ENCODE measurements around the gene KIAA1671.

KIAA1671 gene

DNA sequence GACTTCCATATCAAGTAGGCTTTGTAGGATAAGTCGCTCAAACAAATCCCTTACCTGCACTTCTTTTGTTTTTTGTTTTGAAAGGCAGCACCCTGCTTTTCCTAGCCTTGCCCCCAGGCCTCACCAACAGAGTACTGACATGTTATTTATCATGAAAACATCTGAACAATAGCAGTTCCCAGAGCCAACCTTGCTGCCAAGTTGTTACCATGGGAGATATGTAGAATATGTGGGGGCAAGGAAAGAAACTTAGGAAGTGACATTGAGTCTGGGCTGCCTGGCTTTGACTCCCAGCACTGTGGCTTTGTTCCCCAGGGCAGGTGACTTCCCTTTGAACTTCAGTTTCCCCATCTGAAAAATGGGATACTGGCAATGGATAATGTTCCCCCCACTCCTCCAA lies 193.8 kb downstream of the KIAA1671 start:
- DNase-seq (ENCODE audit: low read depth), result no peak

DNA sequence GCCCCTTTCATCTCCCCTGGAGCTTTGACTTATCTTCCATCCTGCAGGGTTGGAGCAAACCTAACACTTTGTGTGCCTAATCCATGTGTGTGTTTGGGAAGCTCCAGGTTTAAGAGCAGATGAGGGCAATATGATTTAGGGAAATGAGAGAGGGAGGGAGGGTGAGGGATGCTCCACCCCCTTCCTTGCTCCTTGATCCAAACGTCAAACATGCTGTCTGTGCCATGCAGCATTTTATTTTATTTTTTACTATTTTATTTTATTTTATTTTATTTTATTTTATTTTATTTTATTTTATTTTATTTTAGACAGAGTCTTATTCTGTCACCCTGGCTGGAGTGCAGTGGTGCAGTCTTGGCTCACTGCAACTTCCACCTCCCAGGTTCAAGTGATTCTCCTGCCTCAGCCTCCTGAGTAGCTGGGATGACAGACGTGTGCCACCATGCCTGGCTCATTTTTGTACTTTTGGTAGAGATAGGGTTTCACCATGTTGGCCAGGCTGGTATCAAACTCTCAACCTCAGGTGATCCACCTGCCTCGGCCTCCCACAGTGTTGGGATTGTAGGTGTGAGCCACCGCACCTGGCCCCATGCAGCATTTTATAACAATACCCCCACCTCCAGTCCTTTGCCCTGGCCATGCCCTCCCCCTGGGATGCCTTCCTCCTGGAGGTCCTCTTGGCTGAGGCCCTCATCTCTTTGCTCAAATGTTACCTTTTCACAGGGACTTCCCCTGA lies 194.6 kb downstream of the KIAA1671 start:
- DNase-seq (ENCODE audit: low read depth), result no peak

DNA sequence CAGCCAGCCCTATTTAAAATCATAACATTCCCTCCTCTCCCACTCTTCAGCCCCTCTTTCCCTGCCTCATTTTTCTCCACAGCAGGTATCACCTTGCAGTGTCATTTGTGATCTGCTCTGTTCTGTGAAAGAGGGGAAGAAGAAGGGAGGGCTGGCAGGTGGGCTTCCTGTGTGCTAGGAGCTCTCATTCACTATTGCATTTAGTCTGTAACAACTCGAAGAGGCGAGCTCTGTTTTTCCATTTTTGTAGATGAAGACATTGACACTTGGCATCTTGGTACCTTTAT lies 195.1 kb downstream of the KIAA1671 start:
- no peak for DNase-seq (ENCODE audit: low read depth)

DNA sequence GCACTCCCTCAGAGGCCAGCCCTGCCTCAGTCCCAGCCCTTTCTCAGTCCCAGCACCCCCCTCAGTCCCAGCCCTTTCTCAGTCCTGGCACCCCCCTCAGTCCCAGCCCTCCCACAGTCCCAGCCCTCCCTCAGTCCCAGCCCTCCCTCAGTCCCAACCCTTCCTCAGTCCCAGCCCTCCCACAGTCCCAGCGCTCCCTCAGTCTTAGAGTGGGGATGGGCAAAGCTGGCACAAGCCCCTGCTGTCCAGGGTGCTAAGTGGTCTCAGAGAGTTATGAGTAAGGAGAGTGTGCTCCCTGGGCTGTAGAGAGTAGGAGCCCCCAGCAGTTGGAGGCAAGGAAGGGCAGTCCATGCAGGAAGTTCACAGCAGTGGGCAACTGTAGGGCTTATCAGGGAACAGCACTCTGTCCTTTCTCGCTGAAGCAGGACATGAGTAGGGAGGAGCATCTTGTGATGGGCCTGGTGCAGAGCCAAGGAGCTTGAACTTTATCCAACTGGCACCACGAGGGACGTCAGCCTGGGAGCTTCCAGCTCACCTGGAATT lies 195.7 kb downstream of the KIAA1671 start:
- no peak for DNase-seq (ENCODE audit: low read depth)

DNA sequence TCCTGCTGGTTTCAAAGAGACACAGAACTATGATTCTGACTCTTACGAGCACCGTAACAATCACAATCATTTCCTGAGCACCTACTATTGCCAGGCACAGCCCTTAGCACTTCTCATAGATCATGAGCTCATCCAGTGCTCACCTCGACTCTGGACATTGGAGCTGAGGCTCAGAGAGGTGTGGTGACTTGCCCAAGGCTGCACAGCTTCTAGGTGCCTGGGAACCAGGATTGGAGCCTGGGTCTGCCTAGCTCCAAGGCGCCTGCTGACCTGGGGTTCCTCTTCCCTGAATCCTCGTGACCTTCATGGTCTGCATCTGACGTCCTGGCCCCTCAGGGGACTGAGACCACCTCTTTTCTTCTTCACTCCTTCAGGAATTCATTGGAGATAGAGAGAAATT lies 196.5 kb downstream of the KIAA1671 start:
- DNase-seq (ENCODE audit: low read depth), result no peak

DNA sequence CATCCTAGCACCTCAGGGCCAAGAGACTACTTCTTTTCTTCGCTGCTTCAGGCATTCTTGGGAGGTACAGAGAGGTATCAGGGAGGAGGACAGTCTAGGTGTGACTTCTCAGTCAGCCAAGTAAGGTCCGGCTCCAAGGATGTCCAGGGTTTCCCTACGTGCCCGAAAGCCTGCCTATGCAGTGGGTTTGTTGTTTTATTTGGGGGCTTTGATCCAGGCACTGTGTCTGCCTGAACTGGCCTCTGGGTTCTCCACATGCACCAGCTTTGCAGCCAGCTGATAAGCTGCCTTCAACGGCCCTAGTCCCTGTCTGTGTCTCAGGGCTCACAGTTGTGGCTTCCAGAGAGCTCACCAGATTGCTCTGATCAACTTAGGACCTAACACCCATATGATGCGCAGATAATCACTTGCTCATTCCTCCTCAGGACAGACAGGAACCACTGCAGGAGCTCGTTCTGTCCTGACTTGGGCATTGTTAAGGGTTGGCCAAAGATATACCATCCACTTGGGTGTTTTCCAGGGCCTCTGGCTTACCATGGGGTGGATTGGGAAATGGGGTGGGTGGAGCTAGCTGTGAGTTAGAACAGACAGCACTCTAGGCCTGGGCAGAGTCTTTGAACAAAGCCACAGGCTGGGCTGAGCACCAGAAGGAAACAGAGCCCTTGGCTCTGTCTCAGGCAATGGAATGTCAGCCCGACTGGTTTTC lies 201.6 kb downstream of the KIAA1671 start:
- no peak for DNase-seq (ENCODE audit: low read depth)

DNA sequence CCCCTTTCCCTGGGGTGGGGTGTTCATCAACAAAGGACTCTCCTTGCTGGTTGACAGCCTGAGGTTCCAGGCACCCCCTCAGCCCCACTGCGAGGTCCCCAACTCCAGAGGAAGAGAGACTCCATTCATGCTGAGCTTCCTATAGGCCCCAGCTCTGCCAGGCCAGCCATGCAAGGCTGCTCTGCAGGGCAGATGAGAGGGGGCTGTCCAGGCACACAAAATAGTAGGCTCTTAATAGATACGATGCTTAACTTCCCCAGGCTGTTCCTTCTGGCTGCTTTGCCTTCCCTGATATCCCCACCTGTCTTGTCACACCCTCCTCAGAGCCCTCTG lies 202.1 kb downstream of the KIAA1671 start:
- no peak for DNase-seq (ENCODE audit: low read depth)

DNA sequence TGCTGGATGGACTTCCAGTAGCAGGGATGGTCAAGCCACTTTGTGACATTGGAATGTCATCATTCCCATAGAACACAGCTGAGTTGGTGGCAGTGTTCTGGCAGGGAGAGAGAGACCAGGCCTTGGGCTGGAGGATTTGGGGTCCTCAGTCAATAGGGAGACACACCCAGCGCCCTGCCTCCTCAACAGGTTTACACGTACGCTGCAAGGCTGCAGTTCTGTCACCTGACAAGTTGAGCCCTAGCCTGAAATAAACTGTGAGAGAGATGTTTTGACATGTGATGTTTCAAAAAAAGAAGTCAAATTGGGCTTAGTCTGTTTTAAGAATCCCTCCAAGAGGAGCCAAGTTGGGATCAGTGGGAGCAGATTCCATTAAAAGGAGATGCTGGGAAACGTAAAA lies 204.2 kb downstream of the KIAA1671 start:
- DNase-seq (ENCODE audit: low read depth), result no peak

DNA sequence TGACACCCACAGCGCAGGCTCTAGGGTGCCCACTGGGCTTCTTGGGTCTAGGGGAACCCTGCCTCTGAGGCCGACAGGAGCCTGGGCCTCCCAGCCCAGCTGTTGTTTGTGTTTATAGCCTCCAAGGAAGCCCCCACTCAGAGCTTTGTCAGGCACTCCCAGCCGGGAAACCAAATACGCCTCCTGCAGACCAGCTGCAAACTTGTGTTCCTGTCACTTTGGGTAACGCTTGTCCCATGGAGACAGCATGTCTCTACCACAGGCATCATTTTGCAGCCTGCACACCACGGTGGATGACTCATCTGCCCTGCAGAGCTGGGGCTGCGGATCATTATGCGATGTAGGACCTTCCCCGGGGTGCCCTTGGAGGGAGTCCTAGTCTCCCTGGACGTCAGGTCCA lies 206.5 kb downstream of the KIAA1671 start:
- no peak for DNase-seq (ENCODE audit: low read depth)

DNA sequence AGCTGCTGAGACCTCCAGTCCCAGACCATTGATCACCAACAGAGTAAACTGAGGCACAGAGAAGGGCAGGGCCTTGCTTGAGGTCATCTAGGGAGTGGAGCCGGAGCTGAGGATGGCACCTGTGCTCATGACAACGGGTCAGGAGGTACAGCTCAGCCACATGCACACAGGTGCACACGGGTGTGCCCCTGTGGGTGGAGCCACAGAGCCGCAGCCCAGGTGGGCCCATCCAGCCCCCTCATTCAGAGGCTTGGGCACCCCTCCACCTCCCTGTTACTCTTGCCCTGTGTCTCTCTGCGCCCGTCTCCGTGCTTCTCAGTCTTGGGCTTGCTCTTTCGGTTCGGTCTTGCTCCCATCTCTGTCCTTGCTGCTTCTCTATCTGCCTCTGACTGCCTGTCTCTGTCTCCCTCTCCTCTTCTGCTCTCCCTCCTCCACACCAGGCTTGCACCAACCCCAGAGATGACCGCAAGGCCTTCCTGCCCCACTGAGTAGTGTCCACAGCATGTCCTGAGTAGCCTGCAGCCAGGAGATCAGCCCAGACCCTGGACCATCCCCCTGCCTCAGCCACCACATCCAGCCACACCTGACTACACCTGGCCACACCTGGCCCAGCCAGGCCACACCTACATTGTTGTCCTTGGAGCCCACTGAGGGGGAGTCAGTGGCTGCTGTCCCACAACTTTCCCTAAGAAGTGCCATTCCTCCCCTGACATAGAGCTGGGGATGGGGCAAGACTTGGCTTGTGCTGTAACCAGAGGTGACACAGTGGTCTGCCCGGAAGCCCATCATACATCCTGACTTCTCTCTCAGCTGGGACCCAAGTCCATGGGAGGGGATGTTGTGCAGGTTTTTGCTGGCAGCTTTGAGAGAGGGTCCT lies 207.8 kb downstream of the KIAA1671 start:
- no peak for DNase-seq (ENCODE audit: low read depth)

DNA sequence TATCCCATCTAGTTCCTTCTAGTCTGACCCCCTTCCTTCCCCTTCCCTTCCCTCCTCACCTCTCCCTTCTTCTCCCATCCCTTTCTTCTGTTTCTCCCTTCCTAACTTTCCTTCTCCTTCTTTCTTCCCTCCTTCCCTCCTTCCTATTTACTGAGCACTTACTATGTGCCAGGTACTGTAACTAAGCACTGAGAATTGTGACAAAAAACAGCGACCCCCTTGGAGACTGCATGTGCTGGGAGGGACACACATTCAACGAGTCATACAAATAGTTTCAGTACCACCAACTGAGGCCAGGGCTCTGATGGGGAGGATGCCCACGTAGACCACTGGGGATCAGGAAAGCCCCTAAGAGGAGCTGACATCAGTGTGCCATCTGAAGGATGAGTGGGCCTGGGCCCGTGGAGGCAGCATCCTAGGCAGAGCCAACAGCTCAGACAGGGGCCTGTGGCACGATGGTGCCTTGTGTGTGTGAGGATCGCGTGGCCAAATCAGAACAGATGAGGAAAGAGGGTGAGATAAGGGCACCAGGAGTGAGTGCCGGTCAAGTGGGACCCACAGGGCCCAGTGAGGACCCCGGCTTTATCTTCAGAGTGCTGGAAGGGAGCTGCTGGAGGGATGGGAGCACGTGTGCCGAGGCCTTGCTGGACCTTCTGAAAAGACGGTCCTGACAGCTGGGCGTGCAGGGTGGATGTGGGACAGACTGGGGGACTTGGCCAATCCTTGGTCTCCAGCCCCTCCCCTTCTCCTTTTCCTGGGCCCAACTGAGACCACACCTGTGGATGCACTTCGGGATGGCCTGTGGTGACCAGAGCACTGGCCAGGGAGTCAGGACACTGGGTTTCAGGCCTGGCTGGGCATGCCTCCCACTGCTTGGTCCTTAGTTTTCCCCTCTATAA lies 208.8 kb downstream of the KIAA1671 start:
- no peak for DNase-seq (ENCODE audit: low read depth)

DNA sequence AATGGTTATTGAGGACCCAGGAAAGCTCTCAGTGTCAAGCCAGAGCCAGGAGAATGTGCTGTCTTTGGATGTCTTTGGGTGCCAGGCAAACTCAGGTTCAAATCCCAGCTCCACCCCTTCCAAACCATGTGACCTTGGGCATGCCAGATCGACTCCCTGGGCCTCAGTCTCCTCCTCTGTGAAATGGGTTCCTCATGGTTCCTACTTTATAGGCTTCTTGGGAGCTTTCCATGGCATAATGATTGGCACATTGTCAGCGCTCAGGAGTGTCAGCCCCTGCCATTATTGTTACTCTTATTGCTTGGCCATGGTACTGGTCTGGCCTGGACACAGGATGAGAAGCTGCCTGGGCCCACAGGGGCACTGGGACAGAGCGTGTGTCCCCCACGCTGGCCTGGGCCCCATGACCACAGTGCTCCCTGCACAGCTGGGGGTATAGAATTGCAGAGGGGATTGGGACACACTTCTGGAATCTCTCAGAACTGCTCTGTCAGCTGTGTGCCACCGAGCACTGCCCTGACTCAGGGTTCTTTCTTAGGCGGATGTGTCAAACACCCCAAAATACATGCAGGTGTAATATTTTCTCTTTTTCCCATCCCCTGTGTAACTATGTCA lies 209.5 kb downstream of the KIAA1671 start:
- DNase-seq (ENCODE audit: low read depth), result no peak

DNA sequence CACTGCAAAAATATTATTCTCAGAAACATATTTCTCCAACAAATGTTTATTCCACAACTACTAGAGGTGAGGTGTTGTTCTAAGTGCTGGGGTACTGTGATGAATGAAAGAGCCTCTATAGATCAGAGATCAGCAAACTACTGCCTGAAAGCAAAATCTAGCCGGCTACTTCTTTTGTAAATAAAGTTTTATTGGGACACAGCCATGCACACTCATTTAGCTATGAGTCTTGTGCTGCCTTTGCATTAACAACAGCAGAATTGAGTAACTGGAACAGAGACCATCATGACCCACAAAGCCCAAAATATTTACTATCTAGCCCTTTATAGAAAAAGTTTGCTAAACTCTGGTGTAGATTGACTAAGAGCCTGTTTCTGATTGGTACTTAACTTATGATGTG lies 210.0 kb downstream of the KIAA1671 start:
- no peak for DNase-seq (ENCODE audit: low read depth)

DNA sequence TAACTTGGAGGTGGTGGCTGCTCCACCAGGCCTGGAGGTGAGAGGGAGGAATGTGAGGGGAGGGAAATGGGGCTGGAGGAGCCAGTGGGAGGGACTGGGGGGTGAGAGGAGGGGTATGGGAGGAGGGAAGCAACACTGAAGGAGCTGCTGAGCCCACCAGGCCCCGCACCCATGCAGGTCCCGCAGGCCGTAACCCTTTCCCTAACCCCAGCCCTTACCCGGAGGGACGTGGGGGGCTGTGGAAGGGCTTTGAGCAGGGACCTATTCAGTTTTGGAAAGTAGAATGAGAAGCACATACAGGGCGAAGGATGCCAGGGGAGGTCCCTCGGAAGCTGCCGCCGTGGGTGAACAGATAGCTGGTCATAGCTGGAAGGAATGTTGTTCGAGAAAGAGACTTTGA lies 213.3 kb downstream of the KIAA1671 start:
- no peak for DNase-seq (ENCODE audit: low read depth)

DNA sequence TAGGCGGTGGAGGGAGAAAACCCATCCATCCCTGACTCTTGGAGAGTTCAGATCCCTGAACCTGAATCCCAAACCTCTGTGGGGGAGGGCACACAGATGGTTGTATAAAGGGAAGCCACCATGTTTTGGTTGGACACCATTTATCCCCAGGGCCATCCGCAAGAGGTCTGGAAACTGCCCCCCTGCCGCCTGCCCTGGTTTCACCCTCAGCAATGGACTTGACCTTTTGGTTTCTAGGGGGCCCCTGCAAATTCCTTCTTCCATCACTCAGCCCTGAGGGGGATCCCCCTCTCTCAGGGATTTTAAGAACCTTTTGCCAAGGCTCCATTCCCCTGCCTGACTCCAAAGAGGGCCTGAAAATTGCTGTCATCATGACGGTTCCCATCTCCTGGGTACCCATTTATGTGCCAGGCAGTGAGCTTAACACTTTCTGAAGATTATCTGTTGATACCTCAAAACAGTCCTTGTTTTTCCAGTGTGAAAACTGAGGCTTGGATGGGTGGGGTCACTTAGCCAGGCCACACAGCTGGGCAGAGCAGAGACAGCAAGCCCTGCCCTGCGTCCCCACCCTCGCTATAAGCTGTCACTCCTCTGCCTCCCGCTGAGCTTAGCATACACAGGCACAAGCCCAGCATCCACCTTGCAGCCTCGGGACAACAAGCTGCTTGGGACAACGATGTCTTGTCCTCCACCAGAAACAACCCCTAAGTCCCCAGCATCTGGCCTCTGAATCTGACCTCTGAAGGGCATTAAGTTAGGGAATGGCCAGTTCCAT lies 213.9 kb downstream of the KIAA1671 start:
- DNase-seq (ENCODE audit: low read depth), result no peak

DNA sequence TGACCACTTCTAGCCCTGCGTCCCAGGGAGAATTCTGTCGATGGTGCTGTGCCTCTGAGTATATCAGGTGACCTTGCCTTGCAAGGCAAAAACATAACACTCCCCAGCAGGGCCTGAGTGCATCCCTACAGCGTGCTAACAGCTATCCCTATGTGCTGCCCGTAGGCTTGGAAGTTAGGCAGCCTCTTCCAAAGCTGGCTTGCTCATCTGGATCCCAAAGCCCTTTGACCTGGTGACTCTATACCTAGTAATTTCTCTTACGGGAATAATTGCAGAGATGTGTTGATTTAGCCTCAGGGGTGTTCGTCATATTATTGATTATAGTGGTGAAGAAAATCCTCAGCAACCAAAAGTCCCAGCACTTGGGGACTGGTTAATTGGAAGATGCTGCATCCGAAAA lies 214.6 kb downstream of the KIAA1671 start:
- no peak for DNase-seq (ENCODE audit: low read depth)

DNA sequence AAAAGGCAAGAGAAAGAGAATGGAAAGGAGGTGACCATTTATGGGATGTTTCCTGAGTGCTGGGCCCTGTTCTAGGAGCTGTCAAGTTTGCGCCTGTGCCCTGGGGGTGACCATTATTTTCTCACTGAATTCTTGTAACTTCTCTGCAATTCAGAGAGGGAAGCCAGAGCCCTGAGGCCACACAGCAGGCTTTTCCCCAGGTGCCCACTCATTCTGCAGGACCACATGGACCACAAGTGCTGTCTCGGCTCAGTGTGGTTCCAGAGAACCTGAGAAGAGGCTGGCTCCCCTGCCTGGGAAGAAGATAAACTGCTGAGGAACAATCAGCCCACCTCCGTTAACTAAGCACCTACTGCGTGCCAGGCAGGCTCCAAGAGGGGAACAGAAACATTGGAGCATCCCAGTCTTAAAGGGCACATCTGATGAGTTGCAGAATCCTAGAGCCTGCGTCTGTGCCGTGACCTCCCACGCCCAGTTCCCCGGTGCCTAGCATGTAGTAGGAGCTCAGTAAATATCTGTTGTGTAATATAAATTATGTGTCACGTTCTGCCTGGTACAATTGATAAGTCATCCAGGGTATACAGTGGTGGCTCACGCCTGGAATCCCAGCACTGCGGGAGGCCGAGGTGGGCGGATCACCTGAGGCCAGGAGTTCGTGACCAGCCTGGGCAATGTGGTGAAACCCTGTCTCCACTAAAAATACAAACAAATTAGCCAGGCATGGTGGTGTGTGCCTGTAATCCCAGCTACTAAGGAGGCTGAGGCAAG lies 215.5 kb downstream of the KIAA1671 start:
- no peak for DNase-seq (ENCODE audit: low read depth)

DNA sequence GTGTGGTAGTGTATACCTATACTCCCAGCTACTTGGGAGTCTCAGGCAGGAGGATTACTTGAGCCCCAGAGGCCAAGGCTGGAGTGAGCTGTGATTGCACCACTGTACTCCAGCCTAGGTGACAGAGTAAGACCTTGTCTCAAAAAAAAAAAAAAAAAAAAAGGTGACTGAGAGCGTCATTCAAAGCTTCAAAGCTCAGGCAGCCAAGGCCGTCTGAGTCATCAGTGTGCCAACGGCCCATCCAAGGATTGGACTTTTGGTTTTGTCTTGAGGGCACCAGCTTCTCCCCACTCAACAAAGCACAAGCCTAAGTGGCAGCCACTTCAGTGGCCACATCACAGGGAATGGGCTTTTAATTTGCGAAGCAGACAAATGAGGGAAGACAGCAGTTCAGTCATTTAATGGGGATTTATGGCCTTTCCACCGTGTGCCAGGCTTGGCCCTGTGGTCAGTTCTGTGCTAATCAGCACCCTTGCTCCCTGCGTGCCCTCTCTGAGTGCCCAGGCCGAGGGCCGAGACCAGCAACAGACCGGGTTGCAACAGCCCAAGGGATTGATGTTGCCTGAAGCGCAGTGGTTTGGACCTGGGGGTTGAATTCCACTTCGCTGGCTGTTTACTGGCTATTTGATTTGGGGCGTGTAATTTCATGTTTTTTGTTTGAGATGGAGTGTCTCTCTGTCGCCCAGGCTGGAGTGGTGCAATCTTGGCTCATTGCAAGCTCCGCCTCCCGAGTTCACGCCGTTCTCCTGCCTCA lies 216.9 kb downstream of the KIAA1671 start:
- DNase-seq (ENCODE audit: low read depth), result no peak

DNA sequence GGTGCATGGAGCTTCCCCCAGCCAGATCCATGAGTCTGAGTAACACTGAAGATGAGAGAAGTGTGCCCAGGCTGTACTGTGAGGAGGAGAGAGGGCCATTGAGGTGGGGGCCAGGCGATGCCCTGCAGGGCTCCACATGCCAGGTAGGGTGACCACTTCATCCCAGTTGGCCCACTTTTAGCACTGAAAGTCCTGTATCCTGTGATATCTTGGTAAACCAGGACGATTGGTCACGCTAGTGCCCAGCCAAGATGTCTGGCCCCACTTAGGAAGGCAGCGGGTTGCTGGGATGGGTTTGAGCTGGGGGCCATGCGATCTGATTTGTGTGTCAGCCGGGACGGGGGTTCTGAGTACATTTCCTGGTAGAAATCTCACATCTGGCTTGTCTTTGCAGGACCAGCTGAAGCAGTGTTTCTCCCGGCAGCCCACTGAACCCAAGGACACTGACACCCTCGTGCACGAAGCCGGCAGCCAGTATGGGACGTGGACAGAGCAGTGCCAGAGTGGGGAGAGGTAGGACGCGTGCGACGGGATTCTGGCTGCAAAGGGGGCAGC lies 218.0 kb downstream of the KIAA1671 start:
- no peak for DNase-seq (ENCODE audit: low read depth)

Measured in non-pigmented ciliary epithelial cell (primary cell).